Daoy (cell line): Measurements from ENCODE around the gene CENPI. TPM values are rescaled to one million over a fixed set of nuclear protein-coding genes. Genes with fewer than 3 reads are reported as not detected.

ENCODE experiments used
- DNase-seq: peaks from one replicate; pipeline ENCODE4 v3.0.0-alpha.2; 2015; ENCODE audit warnings: low read depth
- total RNA-seq: library from RNA; depleted of rRNA; stranded (reverse); fragments of >200 nt; shearing (Covaris generic); gene quantifications from 2 replicates; pipeline ENCODE4 v1.2.3, GENCODE V29; 2014; rRNA removed

Gene CENPI, protein sequence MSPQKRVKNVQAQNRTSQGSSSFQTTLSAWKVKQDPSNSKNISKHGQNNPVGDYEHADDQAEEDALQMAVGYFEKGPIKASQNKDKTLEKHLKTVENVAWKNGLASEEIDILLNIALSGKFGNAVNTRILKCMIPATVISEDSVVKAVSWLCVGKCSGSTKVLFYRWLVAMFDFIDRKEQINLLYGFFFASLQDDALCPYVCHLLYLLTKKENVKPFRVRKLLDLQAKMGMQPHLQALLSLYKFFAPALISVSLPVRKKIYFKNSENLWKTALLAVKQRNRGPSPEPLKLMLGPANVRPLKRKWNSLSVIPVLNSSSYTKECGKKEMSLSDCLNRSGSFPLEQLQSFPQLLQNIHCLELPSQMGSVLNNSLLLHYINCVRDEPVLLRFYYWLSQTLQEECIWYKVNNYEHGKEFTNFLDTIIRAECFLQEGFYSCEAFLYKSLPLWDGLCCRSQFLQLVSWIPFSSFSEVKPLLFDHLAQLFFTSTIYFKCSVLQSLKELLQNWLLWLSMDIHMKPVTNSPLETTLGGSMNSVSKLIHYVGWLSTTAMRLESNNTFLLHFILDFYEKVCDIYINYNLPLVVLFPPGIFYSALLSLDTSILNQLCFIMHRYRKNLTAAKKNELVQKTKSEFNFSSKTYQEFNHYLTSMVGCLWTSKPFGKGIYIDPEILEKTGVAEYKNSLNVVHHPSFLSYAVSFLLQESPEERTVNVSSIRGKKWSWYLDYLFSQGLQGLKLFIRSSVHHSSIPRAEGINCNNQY
- total RNA-seq = 33.7 and 43.6 TPM in 2 replicates

DNA sequence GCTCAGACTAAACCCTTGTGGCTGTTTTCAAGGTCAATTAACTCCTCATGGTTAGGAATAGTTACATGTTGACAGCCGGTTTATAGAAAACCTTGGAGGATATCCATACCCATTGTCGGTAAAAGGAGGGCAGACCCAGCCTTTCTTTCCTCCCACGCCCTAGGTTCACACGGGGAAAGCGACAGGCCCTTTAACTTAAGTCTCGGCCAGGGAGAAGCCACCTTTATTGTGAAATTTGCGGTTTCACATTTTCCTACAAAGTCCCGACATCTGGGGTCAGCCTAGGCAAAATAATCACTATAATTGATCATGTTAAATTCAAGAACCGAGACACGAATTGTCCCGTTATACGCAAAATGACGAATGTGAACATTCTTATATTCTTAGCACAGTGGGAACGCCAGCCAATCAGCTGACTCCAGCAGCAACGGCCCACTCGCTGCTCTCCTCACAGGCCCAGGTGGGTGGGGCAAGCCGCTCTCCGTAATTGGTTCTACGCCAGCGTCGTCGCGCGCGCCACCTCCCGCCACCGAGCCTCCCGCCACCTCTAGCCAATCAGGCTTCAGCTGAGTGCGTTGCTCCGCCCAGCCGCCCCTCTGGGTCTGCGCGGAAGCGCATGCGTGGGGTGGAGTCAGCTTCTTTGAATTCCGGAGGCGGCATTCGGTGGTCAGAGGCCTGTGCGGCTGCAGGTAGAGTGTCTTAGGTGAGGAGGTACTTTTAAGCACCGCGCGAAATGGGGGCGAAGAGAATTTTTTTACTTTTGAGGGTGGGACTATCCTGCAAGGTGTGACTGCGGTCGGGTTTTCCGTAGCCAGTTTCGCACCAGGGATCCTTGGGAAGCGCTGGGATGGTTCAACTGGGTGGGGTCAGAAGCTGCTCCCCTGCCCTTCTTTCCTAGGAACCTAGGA lies at the start of gene CENPI:
Gene CENPI, plus strand, starts transcription at position 659 of the 908 bp plus-strand sequence. CDS start 2,867 bp downstream, outside the sequence.
- DNase-seq = peak; percentile 95

DNA sequence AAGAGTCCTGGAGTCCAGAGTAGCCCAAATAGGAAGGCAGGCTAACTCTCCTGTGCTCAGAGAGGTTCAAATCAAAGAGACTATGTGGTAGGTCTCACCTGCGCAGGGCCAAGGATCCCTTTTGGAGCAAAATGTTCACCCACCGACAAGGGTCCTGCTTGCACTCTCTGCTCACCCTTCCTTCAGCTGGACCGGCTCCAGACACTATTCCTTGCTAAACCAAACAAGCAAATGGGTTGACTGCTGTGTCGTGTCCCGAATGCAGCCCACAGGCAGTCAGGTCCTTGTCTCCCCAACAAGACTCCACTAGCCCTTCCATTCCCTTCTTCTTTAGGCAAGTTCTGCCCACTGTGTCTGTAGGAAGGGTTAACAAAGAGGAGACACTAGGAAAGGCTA lies 46.9 kb upstream of the CENPI start:
- no peak for DNase-seq

DNA sequence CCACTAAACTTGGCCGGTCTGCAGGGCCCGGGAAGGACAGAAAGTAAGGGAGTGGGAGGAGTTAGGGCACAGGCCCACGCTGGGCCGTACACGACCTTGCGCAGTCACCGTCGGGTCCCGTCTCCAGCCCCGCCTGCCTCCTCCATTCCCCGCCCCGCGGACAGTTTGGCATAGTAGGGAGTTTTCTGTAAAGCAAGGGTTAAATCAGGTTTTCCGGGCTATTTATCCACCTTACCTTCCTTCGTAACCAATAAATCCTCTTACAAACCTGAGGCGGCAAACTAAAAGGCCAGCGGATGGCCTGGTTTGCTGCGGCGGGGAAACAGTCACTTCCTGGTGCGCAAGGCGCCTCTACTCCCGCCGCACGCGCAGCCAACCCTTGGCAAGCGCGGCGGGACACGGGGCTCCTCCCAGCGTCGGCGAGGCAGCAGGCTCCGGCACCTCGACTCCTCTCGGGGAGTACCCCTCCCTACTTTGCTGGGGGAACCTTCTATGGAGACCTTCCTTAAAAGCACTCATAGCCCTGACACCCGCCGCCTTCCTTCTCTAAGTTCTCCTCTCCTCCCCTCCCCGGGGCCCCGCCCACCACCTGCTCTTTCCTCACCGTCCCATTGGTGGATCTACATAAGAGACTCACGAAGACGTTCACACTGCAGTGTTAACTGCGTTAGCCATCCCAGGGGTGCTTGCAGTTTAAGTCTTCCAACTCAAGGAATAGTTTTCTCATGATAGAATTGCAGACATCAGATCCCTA lies 46.3 kb upstream of the CENPI start, which contains the start of gene TRMT2B:
Gene TRMT2B, minus strand, starts transcription at position 563 of the 754 bp plus-strand sequence. CDS start 9,822 bp downstream, outside the sequence.
- peak; percentile 73 for DNase-seq

DNA sequence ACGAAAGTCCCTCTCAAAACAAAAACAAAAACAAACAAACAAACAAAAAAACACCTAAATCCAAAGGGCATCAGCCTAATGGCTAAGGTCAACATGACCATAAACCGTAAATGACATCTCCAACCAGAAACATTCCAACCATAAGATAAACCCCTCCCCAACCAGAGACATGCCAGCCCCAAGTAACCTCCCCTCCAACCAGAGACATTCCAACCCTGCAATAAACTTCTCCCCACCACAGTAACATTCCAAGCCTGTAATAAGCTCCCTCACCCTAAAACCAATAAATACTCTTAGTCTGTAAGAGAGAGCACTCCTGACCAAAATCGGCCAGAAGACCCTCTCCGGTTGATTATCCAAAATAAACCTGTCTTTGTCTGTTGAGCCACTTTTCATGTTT lies 41.5 kb upstream of the CENPI start:
- DNase-seq = peak; percentile 7

DNA sequence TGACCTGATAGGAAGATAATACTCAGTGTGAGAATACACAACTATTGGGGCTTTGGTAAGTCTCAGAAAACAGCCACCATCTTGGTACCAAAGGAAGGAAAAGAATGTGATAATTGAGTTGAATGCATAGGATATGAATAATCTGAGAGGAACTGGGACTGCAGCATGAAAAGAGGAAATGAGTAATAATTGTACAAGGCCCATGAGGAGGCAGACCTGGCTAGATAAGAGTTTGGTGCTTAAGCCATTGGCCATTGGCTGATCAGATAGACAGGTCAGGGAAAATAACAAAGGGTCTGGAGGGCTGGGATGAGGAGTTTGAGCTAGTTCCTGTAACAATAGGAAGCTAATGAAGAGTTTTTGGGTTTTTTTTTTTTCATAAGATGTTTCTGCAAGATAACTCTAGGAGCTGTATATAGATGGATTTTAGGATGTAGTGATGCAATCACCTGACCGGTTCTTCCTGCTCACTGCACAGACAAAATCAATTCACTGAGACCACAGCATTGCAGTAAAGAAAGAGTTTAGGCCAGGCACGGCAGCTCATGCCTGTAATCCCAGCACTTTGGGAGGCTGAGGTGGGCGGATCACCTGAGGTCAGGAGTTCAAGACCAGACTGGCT lies 40.8 kb upstream of the CENPI start:
- DNase-seq = peak; percentile 60

DNA sequence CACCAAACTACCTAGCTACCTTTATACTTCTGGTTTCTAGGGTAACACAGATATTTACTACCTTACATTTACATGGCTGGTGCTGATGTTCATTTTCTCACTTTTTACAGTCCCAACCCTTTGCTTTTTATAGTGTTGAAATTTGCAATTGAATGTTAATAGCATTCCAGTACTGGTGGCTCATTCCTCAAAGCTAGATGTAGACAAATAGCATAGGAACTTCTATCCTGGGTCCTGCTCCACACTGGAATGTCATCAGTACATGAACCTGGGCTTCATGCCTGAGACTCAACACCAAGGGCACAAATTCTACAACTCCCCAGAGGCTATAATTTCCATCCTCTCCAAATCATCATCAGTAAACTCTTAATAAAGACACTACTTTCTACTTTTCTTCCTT lies 35.8 kb upstream of the CENPI start:
- DNase-seq = no peak

DNA sequence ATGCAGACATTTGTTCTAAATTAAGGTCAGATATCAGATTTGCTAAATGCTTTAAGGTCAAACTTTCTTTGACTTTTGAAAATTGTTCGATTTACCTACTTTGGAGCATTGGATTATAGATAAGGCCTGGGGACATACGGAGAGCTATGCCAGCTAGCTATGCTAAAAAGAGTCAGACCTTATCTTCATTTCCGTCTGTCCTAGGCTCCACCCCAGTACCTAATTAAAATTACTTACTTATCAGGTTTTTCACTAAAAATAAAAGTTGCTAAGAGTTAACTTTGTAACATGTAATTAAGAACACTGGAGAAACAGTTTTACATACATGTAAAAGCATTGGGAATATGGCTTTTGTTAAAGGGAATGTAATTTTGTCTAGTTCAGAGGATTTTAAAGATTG lies 26.4 kb upstream of the CENPI start:
- DNase-seq = no peak

DNA sequence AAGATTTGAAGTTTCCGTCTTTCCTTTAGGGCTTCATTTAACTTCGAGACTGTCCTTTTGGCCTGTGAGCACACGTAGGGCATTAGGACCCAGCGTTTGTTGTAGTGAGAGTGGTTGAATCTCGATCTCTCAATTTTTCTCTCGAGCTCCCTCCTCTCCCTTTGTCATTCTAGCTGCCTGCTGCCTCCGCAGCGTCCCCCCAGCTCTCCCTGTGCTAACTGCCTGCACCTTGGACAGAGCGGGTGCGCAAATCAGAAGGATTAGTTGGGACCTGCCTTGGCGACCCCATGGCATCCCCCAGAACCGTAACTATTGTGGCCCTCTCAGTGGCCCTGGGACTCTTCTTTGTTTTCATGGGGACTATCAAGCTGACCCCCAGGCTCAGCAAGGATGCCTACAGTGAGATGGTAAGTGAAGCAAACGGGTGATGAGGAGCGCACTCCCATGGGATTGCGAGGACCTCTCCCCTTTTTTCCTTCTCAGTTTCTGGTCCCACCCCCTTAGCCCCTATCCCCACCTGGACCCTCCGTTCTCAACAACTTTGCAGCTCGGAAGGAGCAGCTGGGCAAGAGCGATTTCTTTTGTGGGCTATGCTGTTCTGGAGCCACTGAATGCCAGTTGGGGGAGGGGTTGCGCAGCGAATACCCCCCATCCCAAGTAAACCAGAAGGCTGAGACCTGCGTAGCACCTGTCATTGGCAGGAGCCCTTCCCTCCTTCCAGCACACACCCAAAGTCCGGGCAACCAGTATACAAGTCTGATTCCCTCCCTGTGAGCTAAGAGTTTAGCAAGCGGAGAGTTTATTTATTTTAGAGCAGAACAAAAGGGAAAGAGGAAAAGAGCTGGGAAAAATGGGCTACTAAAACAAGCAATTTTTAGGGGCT lies 19.0 kb upstream of the CENPI start, which contains the start of gene TMEM35A:
Gene TMEM35A, plus strand, starts transcription at position 164 of the 883 bp plus-strand sequence. Its CDS starts 124 bp downstream, at position 288.
- DNase-seq = no peak

DNA sequence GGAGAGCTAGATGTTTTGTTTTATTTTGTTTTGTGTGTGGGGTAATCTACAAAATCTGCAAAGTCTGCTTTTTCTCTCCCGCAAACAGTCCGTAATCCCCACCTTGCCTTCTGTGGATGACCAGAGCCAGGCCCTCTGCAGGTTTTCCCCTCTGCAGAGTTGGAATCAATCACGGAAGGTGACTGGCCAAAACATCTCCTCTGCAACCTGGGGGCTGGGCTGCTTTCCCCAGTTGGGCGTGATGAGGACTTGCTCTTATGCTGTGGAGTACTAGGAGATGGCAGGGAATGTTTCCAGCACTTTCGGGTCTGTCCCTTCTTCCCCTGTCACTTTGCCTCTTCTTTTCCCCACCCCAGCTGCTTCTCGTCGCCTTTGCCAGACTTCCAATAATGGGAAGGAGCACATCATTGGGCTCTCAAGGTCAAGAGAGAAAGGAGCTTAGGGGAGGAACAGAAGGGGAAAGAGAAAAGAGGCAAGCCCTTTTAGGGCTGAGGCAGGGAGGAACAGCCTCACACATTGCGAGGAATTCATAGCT lies 18.2 kb upstream of the CENPI start:
- DNase-seq = no peak

DNA sequence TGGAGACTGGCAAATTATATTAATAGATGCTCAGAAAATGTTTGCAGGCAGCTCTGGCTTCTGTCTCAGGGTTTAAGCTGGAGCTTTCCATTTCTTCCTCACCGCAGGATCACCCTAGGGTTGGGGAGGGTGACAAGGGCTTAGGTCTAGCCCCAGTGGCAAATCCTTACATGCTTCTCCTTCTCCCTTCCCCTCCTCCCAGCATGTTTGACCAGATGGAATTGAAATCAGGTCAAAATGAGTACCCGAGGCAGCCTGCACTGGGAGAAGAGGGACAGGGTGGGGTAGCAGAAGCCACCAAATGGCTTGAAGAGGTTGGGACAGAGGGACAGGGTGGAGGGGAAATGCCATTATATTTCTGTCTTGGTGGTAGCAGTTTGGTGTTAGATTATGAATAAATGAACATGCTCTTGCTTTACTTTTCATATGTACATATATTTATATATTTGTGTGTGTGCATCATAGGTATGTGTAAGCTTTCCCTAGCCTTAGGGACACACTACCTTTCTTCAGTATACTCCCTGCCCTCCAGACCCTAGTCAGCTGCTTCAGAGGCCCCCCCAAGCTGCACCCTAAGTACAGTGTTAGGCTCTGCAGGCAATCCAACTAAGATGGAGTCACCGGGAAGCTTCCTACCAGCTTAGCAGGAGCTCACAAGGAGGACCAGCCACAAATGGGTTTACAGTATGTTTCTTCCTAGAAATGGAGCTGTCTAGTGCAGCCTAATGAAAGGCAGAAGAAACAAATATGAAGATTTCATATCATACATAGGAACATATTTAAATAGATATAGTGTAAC lies 17.5 kb upstream of the CENPI start:
- no peak for DNase-seq

DNA sequence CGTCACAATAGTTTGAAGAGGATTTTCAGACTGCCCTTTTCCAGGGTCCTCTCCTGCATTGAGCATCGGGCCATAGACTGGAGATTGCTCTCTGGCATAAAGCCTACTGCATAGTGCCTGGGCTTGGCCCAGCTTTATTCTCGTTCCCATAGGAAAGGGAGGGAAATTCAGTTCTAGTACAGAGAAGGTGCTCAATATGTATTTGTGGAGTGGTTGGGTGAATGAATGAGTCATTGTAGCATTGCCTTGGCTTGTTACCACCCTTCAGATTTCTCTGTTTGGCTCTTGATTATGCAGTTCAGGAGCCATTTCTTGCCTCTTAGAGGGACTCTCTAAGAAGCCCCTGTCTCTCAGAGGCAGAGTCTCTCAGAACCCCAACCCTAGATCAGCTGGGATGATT lies 16.8 kb upstream of the CENPI start:
- DNase-seq = no peak

DNA sequence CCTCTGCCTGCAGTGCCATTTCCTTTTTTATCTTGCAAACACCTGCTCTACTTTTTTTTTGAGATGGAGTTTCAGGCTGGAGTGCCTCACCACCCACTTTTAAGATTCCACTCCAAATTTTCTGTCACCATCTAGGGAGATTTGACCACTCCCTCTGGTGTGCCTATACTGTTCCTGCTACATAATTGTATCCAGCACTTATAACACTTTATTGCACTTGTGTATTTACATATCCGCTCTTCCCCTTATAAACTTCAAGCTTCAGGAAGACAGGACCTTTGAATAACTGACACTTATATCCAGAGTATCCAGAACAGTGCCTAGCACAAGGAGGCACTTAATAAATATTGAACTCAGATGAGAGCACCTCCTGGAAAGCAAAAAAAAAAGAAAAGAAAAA lies 6.2 kb upstream of the CENPI start:
- no peak for DNase-seq

DNA sequence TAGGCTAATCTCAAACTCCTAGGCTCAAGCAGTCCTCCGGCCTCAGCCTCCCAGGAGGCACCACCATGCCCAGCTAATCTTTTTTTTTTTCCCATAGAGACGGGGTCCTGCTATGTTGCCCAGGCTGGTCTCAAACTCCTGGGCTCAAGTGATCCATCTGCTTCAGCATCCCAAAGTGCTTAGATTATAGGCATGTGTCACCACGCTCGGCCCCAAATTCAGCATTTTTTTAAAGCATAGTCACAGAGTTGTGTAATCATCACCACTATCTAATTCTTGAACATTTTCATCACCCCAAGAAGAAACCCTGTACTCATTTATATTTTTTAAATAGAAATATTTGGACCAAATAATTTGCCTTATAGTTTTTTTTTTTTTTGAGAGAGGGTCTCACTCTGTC lies 10.3 kb downstream of the CENPI start:
- DNase-seq = no peak

DNA sequence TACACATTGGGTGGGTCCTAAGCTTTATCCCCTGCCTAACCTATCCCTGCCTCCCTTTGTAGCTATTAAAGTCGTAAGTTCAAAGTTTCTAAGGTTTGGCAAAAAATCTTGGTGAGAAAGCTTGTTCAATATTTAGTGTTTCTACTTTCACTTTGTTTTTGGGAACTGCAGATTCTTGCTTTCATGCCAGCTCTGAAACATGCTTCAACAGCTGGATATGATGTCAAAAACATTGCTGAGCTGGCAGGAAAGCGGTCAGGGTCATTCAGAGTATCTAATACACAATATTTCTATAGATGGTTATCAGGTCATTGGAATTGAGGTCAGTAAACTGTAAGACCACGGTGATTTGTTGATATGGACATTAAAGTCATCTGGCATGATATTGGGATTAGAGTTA lies 19.7 kb downstream of the CENPI start:
- DNase-seq = no peak

DNA sequence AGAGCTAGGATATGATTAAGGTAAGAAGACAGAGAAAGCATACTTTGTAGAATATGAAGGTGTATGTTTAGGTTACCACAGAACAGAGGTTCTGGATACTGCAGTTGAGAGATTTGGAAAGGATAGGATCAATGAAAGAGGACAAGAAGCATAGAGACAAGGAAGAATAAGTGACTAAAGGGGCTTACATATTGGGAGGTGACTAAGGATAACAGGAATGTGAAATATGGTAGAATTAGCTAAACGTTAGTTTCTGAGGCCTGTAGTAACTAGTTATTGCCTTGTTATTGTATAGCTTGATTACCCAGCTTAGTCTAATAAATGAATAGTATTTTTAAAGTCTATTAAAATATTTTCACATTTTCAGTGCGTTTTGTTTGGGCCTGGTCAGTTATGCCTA lies 38.2 kb downstream of the CENPI start:
- DNase-seq = no peak
